Measurements from ENCODE around the gene GPC1.

The GPC1 gene

DNA sequence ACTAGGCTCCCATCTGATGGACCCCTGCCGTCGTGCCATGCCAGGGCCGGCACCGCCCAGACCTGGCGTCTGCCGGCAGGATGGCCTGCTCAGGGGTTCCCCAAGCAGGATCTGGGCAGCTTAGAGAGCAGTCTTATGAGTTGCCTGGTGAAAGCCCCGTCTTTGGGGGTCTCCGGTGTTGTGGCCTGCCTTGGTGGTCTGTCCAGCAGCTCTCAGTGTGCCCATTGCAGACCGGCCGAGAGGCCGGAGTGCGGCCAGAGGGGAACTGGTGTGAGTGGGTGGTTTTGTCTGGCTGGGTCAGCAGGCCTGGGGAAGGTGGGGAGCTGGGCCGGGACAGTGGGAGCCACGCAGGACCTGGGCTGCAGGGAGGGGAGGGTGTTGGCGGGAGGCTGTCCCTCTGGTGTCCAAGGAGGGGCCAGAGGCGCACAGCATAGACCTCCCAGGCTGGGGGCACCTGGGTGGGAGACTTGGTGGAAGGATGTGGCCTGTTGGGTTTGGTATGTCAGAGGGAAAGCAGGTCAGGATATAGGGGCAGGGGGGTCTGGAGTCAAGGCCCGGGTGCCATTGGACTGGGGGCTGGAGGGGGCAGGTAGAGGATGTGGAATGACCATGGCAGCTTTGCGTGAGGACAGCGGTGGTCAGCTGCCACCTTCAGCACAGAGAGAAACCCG is 16.5 kb downstream of the GPC1 start:
- no peak for DNase-seq (ENCODE audit: low read depth)
- H3K4me3 ChIP-seq (ENCODE audit: low read length), result peak overlapping the region; percentile 43
- TF ChIP-seq, protein P1, sequence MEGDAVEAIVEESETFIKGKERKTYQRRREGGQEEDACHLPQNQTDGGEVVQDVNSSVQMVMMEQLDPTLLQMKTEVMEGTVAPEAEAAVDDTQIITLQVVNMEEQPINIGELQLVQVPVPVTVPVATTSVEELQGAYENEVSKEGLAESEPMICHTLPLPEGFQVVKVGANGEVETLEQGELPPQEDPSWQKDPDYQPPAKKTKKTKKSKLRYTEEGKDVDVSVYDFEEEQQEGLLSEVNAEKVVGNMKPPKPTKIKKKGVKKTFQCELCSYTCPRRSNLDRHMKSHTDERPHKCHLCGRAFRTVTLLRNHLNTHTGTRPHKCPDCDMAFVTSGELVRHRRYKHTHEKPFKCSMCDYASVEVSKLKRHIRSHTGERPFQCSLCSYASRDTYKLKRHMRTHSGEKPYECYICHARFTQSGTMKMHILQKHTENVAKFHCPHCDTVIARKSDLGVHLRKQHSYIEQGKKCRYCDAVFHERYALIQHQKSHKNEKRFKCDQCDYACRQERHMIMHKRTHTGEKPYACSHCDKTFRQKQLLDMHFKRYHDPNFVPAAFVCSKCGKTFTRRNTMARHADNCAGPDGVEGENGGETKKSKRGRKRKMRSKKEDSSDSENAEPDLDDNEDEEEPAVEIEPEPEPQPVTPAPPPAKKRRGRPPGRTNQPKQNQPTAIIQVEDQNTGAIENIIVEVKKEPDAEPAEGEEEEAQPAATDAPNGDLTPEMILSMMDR (conservative IDR thresholded peaks at IDR 0.05; ENCODE audit: low read depth, low read length), result no peak

DNA sequence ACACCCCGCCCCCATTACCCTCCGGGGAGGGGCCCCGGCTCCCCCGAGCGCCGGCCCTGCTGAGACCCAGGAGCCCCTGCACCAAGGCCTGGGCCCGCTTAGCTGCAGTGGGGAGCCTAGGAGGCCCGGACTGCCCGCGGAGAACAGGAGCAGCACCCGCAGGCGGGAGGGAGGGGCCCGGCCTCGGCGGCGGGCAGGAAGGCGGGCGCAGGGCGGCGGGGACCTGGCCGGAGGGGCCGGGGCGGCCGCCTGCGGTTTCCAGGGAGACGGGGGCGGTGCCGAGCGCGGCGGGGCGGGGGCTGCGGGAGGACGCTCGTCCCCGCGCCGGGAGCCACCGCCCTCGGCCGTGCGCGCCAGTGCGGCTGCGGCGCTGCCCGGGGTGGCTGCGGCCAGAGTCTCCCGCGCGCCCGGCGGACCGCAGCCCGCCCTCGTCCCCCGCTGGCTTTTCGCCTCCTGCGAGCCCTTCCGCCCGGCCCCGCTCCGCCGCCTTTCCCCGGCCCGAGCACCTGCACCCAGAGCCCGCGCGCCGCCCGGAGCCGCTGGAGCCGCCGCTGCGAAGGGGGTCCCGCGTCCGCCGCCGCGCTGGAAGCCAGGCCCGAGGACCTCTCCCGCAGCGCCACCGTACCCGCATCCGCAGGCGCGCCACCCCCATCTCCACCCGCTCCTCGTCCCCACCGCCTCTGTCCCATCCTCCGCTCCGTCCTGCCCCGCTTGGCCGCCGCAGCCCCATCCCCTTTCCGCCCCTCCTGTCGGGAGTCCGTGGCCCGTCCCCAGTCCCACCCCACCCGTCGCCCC is 17.2 kb downstream of the GPC1 start:
- DNase-seq (ENCODE audit: low read depth), result no peak
- H3K4me3 ChIP-seq (ENCODE audit: low read length), result peak overlapping the region; percentile 44
- TF ChIP-seq, protein P1 (conservative IDR thresholded peaks at IDR 0.05; ENCODE audit: low read depth, low read length), result no peak

DNA sequence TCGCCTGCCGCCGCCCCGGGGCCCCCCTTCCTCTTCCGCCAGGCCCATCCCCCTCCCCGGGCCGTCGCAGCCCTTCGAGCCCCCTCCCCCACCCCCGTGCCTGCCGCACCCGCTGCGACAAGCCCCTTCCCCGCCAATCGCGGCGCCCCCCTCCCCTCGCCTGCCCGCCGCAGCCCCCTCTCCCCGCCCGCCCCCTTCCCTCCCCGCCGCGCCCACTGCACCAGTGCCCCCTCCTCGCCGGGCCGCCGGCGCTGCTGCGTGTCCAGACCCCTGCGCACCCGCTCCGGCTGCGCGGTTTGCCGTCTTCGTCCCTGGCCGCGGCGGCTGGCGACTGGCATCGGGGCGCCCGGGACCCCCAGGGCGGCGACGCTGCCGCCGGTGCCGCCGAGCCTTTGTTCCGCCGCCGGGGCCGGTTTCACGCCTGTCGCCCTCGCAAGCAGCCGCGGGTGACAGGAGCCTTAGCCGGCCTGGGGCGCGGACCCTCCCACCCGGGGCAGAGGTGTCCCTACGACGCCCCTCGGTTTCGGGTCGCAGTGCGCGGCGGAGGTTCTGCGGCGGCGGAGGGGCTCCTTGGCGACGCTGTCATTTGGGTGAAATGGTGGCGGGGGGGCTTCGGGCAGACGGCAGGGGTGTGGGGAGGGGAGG is 18.1 kb downstream of the GPC1 start:
- TF ChIP-seq, protein P1 (conservative IDR thresholded peaks at IDR 0.05; ENCODE audit: low read depth, low read length), result no peak
- DNase-seq (ENCODE audit: low read depth), result no peak
- H3K4me3 ChIP-seq (ENCODE audit: low read length), result no peak overlapping the region

DNA sequence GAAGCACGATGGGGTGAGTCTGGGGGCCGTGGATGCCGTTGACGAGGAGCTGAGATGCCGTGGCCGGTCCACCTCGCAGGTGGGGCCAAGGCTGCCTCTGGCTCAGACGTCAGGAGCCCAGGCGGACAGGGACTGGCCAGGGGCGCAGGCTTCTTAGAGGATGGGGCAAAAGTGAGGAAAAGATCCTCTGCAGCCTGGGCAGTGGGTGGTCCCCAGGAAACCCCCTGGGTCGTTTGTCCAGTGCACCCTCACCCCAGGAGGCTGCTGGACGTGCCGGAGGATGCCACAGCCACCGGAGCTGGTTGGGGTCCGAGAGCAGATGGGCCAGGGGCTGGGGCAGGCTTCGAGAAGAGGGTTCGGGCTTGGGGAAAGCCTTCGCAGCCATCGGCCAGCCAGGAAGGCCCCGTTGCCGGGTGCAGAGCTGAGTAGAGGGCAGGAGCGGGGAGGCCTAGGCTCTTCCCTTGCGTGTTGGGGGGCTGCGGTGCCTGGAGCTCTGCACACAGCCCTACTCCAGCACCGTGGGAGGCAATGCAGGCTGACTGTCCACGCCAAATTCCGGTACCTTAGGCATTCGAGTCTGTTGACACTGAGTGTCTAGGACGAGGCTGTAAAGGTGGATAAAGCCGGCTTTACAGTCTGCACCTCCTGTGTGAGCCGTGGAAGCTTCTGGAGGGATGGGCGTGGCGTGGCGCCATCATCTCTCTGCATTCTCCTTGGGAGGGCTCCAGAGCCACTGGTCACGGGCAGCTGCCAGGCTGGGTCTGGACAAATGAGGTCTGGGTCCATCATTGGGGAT is 18.8 kb downstream of the GPC1 start:
- DNase-seq (ENCODE audit: low read depth), result no peak
- TF ChIP-seq, protein P1 (conservative IDR thresholded peaks at IDR 0.05; ENCODE audit: low read depth, low read length), result no peak
- H3K4me3 ChIP-seq (ENCODE audit: low read length), result no peak overlapping the region

DNA sequence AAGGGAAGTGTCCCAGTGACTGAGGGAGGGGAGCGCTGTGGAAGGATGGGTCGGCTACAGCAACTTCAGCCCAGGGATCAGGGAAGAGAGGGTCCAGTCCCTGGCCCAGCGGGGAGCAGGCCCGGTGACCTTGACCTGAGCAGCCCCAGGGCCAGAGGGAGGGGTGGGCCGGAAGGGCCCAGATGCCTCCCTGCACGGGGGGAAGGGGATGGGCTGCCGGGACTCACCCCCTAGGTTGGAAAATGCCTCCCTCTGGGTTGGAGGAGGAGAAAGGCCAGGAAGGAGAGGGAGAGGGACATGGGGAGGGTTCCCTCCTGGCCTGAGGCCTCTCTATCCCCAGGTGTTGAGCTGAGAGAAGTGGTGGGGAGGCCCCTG is 19.8 kb downstream of the GPC1 start:
- TF ChIP-seq, protein P1 (conservative IDR thresholded peaks at IDR 0.05; ENCODE audit: low read depth, low read length), result no peak
- DNase-seq (ENCODE audit: low read depth), result no peak
- H3K4me3 ChIP-seq (ENCODE audit: low read length), result no peak overlapping the region

DNA sequence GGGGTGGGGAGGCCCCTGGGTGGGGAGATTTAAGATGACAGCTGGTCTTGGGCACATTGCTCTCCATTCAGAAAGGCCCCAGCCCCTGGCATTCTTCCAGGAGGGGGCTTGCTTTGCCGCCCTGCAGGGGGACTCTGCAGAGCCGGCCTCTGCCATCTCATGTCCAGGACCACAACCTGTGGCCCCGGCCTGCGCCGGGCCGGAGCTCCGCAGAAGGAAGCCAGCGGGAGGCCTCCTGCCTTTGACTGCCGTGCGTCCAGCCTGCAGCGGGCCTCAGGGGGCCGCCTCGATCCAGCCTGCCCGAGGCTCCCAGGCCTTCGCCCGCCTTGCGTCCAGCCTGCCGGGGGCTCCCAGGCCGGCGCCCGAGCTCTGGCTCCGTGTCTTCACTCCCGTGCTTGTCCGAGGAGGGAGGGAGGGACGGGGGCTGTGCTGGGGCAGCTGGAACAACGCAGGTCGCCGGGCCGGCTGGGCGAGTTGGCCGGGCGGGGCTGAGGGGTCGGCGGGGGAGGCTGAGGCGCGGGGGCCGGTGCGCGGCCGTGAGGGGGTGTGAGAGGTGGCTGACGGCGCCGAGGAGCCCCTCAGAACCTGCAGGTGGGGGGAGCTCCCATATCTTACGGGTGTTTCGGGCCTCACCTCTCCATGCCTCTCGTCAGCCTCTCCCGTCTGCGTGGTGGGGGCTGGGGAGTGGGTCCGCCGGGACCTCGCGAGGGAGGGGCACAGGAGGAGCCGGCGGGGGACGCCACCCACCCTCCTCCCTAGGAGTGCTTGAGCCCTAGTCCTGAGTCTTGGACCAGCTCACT is 20.4 kb downstream of the GPC1 start:
- no peak for DNase-seq (ENCODE audit: low read depth)
- H3K4me3 ChIP-seq (ENCODE audit: low read length), result no peak overlapping the region
- TF ChIP-seq, protein P1 (conservative IDR thresholded peaks at IDR 0.05; ENCODE audit: low read depth, low read length), result no peak

All from retinal pigment epithelial cell (primary cell).